Esophagus squamous epithelium (tissue), 4 donors: ENCODE results near the gene EIF3D.

Source experiments
- POLR2A ChIP-seq, 4 donors: fragments of 450-650 bp; IDR thresholded peaks; one replicate each; pipeline ENCODE4 v1.6.1; 2017; ENCODE audit warnings: antibody characterized with exemption in 4 of 4, mild to moderate bottlenecking in 4 of 4, moderate library complexity in 3 of 4
- TF ChIP-seq, protein P1 (sequence below), 6 experiments: fragments of 450-650 bp in 4 of 6; fragments of 200-600 bp in 2 of 6; sonication (generic) in 2 of 6; IDR thresholded peaks; one replicate each; pipeline ENCODE4 v1.5.1; 2016 to 2019; ENCODE audit warnings: antibody characterized with exemption in 6 of 6, mild to moderate bottlenecking in 4 of 6, moderate library complexity in 4 of 6

DNA sequence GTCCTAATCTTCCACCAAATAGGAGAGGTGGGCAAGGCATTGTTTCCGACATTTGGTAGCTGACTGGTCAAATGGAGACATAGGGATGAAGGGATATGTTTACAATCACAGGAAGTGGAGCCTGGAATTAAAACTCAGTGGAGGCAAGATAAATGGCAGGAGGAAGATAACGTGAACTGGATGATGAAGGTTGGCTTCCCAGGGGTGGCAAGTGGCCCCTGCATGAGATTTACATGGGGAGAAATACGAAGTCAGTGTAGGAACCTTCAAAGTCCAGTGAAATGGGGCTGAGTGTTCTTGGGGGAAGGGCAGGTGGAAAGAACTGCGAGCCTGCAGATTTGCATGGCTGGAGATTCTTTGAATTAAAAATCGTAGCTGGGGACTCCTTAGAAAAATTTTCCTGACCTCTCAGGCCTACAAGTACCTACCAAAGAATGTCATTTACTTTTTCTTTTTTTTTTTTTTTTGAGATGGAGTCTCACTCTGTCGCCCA, 21.4 kb downstream of the EIF3D start:
- TF ChIP-seq, protein P1, sequence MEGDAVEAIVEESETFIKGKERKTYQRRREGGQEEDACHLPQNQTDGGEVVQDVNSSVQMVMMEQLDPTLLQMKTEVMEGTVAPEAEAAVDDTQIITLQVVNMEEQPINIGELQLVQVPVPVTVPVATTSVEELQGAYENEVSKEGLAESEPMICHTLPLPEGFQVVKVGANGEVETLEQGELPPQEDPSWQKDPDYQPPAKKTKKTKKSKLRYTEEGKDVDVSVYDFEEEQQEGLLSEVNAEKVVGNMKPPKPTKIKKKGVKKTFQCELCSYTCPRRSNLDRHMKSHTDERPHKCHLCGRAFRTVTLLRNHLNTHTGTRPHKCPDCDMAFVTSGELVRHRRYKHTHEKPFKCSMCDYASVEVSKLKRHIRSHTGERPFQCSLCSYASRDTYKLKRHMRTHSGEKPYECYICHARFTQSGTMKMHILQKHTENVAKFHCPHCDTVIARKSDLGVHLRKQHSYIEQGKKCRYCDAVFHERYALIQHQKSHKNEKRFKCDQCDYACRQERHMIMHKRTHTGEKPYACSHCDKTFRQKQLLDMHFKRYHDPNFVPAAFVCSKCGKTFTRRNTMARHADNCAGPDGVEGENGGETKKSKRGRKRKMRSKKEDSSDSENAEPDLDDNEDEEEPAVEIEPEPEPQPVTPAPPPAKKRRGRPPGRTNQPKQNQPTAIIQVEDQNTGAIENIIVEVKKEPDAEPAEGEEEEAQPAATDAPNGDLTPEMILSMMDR (IDR thresholded peaks at IDR 0.05): no peak
- no peak for TF ChIP-seq POLR2A (IDR thresholded peaks at IDR 0.05)
